Astrocyte (in vitro differentiated cells and primary cell): Measurements from ENCODE around the gene HACD1. TPM values are rescaled to one million over a fixed set of nuclear protein-coding genes. Genes with fewer than 3 reads are reported as not detected.
A peak's percentile ranks its signal among the peaks of the same experiment; 100 is the strongest.

Source experiments
- DNase-seq: peaks from one replicate; pipeline ENCODE4 v3.0.0-alpha.2; 2010; ENCODE audit warnings: low read depth
- FAIRE-seq: peaks from 2 replicates; lab custom pipeline; 2011; peaks lifted over from hg19 to GRCh38; lab: Jason Lieb, UNC
- H2AFZ ChIP-seq: 2 replicates; pipeline ENCODE4 v1.6.0; 2012; ENCODE audit warnings: low read depth, low read length, inconsistent platforms
- H3K27ac ChIP-seq: 2 replicates; pipeline ENCODE4 v1.5.1; 2011; ENCODE audit warnings: low read depth, low read length, inconsistent platforms
- H3K27me3 ChIP-seq: 2 replicates; pipeline ENCODE4 v1.6.0; 2011; ENCODE audit warnings: low read length, inconsistent platforms; ENCODE audit not compliant: insufficient read depth
- H3K36me3 ChIP-seq: 2 replicates; pipeline ENCODE4 v1.5.1; 2011; ENCODE audit warnings: low read length, inconsistent platforms; ENCODE audit not compliant: insufficient read depth
- H3K4me1 ChIP-seq: 2 replicates; pipeline ENCODE4 v1.5.1; 2011; ENCODE audit warnings: low read length, inconsistent platforms; ENCODE audit not compliant: insufficient read depth
- H3K4me2 ChIP-seq: 2 replicates; pipeline ENCODE4 v1.6.0; 2012; ENCODE audit warnings: low read length, inconsistent platforms
- H3K4me3 ChIP-seq: 2 replicates; pipeline ENCODE4 v1.5.1; 2011; ENCODE audit warnings: low read depth, mild to moderate bottlenecking, low read length, inconsistent platforms; ENCODE audit not compliant: insufficient read depth
- H3K79me2 ChIP-seq: 2 replicates; pipeline ENCODE4 v1.6.0; 2012; ENCODE audit warnings: mild to moderate bottlenecking, low read length, inconsistent platforms; ENCODE audit not compliant: insufficient read depth
- H3K9ac ChIP-seq: 2 replicates; pipeline ENCODE4 v1.6.0; 2012; ENCODE audit warnings: mild to moderate bottlenecking, low read length, inconsistent platforms
- H3K9me3 ChIP-seq: 2 replicates; pipeline ENCODE4 v1.5.1; 2012; ENCODE audit warnings: low read depth, mild to moderate bottlenecking, low read length, inconsistent platforms; ENCODE audit not compliant: insufficient read depth
- H4K20me1 ChIP-seq: 2 replicates; pipeline ENCODE4 v1.6.0; 2012; ENCODE audit warnings: low read length, inconsistent platforms; ENCODE audit not compliant: insufficient read depth
- H3K27ac Mint-ChIP-seq: one replicate; pipeline ENCODE4 v1.8.0; 2021; ENCODE audit warnings: mild to moderate bottlenecking, mixed read lengths; ENCODE audit not compliant: unreplicated experiment
- H3K27me3 Mint-ChIP-seq: one replicate; pipeline ENCODE4 v1.8.0; 2021; ENCODE audit warnings: low read depth, mixed read lengths; ENCODE audit not compliant: unreplicated experiment
- H3K36me3 Mint-ChIP-seq: one replicate; pipeline ENCODE4 v1.8.0; 2021; ENCODE audit warnings: low read depth, mixed read lengths; ENCODE audit not compliant: unreplicated experiment
- H3K4me1 Mint-ChIP-seq: one replicate; pipeline ENCODE4 v1.8.0; 2021; ENCODE audit warnings: low read depth, mixed read lengths; ENCODE audit not compliant: unreplicated experiment
- H3K4me3 Mint-ChIP-seq: one replicate; pipeline ENCODE4 v1.8.0; 2021; ENCODE audit warnings: mild to moderate bottlenecking, moderate library complexity, mixed read lengths; ENCODE audit not compliant: unreplicated experiment
- H3K9me3 Mint-ChIP-seq: one replicate; pipeline ENCODE4 v1.8.0; 2021; ENCODE audit warnings: mild to moderate bottlenecking, mixed read lengths; ENCODE audit not compliant: unreplicated experiment
- CTCF ChIP-seq: IDR thresholded peaks from 2 replicates; pipeline ENCODE4 v1.5.1; 2011; ENCODE audit warnings: low read depth, mild to moderate bottlenecking, inconsistent platforms, low read length, moderate library complexity; ENCODE audit not compliant: insufficient read depth
- EZH2 ChIP-seq: IDR thresholded peaks from 2 replicates; pipeline ENCODE4 v1.6.1; 2012; ENCODE audit warnings: mild to moderate bottlenecking, low read length, inconsistent platforms; ENCODE audit not compliant: insufficient read depth
- total RNA-seq: library from RNA; stranded (reverse); gene quantifications from 2 replicates; pipeline ENCODE4 v1.2.1, GENCODE V29; 2021

Gene HACD1
- total RNA-seq, 1 donor from 2014 or later, result 87.7 TPM

- Histone ChIP-seq H2AFZ (peak overlapping the region; percentile 85), H3K4me1 (peaks cover 5% of the 10 kb centered on the region), H3K79me2 (peaks cover 8% of the 10 kb centered on the region), H3K4me2 (peak overlapping the region; percentile 86), H3K27ac (peak overlapping the region; percentile 58), H3K36me3 (no peaks in the 10 kb centered on the region), H3K9ac (peak overlapping the region; percentile 80), H4K20me1 (no peaks in the 10 kb centered on the region), H3K9me3 (no peaks in the 10 kb centered on the region), H3K27me3 (no peaks in the 10 kb centered on the region), H3K4me3 (peak overlapping the region; percentile 82)
- peaks cover 6% of the 10 kb centered on the region for H3K4me1 Mint-ChIP-seq
- H3K27me3 Mint-ChIP-seq, result no peaks in the 10 kb centered on the region
- H3K27ac Mint-ChIP-seq, result no peak overlapping the region
- TF ChIP-seq EZH2 (no peak), CTCF (no peak)
- FAIRE-seq (no peak), DNase-seq (peak; percentile 36)
- H3K9me3 Mint-ChIP-seq, result no peaks in the 10 kb centered on the region
- peaks cover 7% of the 10 kb centered on the region for H3K36me3 Mint-ChIP-seq
- H3K4me3 Mint-ChIP-seq, result peak overlapping the region; percentile 83
Observed at GRCh38 chr10:17616403-17617030, 657 bp downstream of the HACD1 start.

GRCh38 chr10:17609523-17610079 is 7.6 kb downstream of the HACD1 start:
- H4K20me1 ChIP-seq, result peaks cover 6% of the 10 kb centered on the region
- H3K9me3 Mint-ChIP-seq, result no peaks in the 10 kb centered on the region
- TF ChIP-seq EZH2 (no peak), CTCF (no peak)

More at GRCh38 chr10:17609523-17610079, 7.6 kb downstream of the HACD1 start:
- Histone ChIP-seq H3K27ac (no peak overlapping the region), H3K27me3 (no peaks in the 10 kb centered on the region), H3K79me2 (peaks cover 3% of the 10 kb centered on the region), H3K4me2 (no peak overlapping the region), H3K36me3 (no peaks in the 10 kb centered on the region), H2AFZ (no peak overlapping the region), H3K4me1 (no peaks in the 10 kb centered on the region), H3K9me3 (no peaks in the 10 kb centered on the region), H3K4me3 (no peak overlapping the region), H3K9ac (no peak overlapping the region)
- Mint-ChIP-seq H3K27me3 (no peaks in the 10 kb centered on the region), H3K4me3 (no peak overlapping the region), H3K4me1 (peaks cover 6% of the 10 kb centered on the region), H3K27ac (no peak overlapping the region), H3K36me3 (peaks cover 8% of the 10 kb centered on the region)
- no peak for FAIRE-seq
- DNase-seq, result no peak
